Midbrain (tissue), 1 donor: Measurements from ENCODE around the gene CYTH1.
"Not testable (repeated sequence)": the region's sequence is repeated elsewhere in the genome, so short reads cannot be mapped to it uniquely, and the experiment has no call there.

Source experiments
- DNase-seq: peaks from one replicate; lab custom pipeline; 2025; lab: John Stamatoyannopoulos, UW

CYTH1 gene

DNA sequence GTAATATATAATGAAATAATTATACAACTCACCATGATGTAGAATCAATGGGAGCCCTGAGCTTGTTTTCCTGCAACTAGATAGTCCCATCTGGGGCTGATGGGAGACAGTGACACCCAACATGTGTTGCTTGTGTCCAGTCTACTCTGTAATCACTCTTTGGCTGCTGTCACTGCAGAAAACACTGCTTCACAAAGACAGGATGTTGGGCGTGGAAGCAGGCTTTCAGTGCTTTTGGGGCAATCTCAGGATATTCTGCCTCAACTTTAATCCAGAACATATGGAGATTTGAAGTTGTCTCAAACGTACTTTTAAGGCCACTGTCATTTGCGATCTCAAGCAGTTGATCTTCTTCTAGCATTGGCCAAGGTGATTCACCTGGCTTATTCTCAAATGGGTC, 94.9 kb downstream of the CYTH1 start:
- DNase-seq: no peak

DNA sequence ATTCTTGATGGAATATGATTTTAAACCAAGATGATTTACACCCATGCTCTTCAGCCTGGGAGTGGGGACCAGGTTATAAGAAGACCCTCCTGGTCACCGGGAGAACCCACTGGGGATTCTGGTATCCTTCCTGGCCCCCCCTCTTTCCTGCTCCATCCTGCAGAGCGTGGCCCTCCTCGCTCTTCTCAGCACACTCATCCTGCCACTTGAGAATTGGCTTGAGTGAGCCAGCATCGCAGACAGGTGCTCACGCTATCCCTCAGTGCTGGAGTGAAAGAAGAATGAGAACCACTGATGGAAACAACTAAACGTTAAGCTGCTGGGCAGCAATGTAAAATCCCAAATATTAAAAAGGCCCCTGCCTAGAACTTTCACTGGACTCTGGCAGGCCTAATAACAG, 98.0 kb downstream of the CYTH1 start:
- no peak for DNase-seq

DNA sequence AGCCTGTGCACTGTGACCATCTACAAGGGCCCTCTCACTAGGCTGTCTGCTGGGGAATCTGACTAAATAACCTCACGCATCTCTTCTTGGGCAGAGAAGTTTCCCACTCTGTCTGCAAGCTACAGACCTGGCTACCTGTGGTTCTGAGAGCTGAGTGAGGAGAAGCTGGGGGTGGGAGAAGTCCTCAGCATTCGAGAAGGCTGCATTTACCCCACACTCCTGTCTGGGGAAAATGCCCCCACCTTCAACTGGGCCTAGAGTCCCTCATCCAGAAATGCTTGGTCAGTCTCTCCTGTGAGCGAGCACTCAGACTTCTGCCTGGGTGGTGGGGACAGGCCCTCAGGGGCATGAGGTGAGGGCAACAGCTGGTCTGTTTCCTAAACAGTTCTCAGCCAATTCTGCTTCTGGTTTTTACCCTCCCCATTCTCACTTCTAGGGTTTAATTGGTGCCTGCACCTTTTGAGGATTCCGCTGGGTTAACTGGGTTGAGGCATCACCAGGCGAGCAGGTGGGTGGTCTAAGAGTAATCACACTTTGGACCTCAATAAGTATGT, 98.6 kb downstream of the CYTH1 start:
- DNase-seq: no peak

DNA sequence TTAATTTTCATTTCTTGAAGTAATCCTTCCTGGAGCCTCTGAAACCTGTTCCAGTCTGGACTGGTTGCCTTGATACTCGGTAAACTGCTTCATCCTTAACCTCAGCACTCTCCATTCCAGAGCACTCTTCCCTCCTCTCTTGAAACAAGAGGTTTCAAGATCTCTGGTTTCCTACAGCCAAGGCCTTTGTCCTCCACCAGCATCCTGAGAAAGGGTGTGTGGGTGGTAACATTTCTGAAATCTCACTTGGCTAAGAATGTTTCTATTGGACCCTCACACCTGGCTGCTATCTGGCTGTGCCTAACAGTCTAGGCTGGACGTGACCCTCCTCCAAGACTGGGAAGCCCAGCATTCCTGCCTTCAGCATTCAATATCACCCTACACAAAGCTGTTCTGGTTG, 99.7 kb downstream of the CYTH1 start:
- no peak for DNase-seq

DNA sequence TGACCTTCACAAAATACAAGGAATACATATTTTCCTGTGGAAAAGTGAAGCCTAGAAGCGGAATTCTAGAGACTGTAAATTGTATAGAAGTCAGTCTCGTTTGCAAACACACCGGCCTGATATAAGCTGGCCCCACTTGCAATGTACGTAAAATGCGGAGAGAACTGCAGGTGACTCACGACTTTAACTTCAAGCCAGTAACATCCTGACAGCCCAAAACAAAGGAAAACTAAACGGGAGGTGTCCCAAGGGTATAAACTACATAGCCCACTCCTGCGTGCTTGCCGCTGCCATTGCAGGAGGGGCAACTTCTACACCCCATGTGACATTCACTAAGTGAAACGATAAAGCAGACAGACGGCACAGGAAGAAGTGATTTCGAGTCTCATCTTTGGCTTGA, 101.6 kb downstream of the CYTH1 start:
- no peak for DNase-seq

DNA sequence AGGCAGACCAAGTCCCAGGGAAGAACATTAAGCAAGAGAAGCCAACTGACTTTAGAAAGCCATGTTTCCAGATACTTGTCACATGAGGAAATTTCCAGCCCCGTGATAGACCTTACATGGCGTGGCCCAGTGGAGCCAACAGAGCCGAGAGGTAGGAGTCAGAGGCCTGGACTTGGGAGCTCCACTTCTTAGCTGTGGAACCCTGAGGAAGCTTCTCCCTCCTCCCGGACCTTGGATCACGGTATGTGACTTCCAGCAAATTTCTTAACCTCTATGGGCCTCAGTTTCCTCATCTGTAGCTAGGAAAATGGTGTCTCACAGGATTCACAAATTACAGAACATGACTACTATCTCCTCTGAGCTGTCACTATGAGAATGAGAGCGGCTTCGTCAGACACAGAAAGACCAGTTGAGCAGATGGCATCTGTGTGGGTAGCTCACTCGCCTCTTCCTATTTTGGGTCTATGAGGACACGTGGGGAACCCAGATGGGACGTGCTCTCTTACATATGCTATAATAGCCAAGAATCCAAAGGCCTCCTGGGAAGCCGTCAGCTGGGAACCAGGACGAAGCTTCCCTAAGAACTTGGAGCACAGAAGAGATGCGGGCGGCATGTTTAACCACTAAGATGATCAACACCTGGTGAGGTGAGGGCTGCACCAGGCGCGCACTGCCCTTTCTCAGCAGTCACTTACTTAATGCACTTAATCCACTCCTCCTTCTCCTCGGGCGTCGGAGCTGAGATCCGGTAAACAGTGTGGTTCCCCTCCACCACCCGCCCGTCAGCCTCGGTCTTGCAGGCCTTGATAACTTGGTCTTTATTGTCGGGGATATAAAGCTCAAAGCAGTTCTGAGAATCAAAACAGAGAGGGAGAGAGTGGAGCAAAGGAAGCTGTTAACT, 102.3 kb downstream of the CYTH1 start:
- no peak for DNase-seq

DNA sequence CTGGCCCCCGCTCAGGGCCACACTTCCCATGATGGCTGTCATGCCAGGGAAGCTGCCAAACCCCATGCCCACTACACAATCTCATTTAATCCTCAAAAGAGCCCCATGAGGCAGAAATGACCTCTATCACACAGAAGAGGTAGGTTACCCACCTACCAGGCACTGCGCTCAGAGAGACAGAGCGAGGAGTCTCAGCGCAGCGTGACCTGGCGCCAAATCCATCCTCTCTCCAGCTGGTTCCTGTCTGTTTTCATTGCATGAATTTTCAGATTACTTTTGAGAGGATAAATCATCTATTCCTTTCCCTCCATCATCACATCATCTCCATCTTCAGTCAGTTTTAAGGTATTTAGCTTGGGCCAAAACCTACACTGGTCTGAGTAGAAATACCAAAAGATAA, 103.4 kb downstream of the CYTH1 start:
- DNase-seq: no peak

DNA sequence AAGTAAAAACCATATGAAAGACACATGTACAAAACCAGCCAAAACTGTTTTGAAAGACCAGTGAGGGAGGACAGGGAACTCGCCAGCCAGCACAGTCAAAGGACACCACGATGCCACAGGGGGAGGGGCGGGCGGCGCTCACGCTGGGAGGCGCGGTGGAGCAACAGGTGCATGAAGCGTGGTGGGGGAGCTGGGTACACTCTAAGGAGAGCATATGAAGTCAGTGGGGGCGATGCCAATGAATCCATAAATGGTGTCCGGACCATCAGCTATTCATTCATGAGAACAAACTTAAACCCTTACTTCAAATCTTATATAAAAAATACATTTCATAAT, 103.9 kb downstream of the CYTH1 start:
- no peak for DNase-seq

DNA sequence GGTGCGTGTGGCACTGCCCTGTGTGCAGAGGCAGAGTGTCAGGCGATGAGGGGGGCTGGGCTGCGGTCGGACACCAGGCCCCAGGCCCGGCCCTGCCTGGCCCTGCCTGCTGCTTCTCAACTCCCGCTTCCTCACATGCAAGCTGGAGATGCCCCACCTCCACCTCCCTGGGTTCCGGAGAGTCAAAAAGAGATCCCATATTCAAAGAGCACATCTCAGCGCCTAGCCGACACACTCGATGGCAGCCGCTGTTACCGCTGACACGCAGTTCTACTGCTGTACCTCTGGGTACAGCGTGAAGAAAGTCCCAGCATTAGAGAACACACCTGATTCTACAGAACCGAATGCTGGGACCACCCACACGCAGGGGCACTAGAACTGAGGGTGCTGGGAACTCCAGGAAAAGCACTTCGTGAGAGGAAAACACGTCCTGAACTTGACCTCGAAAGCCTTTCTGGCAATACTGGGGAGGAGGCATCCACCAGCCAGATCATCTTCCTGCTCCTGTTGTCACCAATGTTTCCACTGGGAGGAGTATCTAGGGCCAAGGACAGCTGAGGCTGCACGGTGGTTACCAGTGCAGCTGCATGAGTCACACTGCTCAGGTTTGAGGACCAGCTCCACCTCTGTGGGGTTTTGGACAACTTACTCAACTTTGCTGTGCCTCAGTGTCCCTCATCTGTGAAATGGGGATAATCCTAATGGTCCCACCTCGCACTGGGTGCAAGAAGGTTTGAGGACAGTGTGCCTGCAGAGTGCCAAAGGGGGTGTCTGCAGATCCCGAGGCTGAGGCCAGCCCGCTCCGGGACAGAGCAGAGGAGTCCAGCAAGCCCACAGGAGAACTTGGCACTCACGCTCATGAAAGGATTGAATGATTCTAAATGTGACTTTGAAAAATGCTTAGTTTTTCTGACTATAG, 104.5 kb downstream of the CYTH1 start:
- DNase-seq: no peak

DNA sequence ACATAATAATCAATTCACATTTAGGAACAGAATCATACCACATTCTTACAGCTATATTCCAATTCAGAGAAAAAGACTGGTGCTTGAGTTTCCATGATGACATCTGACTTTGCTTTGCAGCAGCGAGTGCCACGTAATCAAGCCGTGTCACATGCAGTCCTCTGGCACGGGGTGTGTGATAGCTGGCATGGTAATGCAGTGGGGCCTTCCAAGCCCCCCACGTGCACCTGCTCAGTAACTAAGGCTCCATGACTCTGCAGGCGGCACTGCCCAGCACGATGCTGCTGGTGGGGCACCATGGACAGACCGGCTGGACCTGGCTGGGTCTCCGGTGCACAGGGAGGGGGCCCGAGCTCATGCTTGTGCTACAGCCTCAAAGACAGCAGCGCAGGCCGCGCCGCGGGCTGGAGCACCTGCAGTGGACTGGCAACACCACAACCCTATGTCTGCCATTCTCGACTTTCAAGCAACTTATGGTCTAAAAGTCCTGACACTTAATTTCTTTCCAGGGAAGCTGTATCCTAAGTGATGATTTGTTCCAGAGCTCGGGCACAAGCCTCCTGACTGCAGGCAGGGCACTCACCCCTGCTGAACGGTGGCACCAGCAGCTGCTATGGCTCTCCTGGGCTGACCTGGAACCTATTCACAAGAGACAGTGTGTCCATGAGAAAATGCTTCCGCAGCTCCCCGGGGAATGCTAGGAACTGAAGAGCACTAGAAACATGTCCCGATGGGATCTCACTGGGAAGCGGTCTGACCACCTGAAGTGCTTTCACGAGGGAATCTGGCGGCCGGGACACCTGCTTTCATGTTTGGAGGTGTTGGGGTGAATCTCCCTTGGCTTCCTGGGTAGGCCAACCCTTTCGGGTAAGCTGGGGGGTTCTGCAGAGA, 105.4 kb downstream of the CYTH1 start:
- DNase-seq: no peak

DNA sequence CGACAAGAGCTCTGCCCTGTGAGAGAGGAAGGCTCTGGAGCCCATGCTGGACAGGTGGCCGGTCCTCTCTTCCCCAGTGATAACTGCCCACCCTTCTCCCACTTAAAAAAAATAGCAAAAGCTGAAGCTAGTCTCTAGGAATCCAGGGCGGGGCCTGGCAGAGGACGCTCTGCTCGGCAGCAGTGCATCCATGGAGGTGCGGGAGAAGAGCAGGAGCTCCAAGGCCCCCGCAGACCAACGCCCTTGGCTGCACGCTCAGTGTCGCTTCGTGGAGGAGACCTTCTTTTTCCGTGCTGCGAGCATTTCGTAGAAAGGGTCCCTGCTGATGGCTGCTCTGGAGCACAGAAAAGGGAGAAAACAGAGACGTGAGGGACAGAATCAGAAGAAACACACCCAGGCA, 106.2 kb downstream of the CYTH1 start:
- DNase-seq: no peak

DNA sequence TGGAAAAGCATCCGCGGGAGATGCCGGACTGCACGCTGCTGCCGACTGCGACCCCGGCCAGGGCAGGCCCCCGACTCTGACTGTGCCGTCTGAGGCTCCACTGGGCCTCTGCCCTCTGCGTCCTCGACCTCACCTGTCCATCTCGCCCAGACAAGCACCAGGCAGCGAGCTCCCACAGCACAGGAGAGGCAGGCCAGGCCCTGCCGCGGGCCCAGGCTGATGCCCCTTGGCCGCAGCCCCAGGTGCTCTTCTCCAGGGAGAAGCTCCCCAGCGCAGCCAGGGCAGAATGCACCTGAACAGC, 106.8 kb downstream of the CYTH1 start:
- no peak for DNase-seq

DNA sequence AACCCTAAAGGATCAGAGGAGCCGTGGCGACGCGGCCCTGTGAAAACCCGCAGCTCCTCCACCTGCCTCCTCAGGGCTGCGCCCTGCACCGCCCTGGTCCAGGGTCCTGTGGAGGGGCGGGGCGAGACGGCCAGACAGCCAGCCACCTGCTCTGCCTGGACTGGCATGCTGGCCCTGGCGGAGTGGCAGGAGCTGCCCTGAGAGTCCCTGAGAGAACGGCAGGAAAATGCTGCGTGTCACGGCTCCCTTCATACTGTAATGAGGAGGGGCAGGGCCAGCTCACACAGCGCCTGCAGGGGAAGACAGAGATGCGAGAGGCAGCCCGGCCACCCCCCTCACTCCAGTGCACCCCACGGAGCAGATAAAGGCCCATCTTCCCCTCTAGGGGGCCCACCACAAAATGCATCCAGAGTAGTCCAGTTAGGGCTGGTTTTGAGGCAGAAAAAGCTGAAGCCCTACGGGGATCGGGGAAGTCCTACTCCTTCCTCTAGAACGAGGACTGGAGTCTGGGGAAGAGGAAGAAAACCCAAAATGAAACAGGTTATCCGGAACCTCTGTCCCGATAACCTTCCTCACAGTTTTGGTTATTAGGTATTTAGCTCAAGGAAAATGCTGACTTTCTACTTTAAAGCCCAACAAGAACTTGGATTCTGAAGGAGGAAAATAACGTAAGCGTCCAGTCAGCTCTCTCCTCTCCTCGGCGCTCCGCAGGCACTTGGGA, 107.3 kb downstream of the CYTH1 start:
- no peak for DNase-seq

DNA sequence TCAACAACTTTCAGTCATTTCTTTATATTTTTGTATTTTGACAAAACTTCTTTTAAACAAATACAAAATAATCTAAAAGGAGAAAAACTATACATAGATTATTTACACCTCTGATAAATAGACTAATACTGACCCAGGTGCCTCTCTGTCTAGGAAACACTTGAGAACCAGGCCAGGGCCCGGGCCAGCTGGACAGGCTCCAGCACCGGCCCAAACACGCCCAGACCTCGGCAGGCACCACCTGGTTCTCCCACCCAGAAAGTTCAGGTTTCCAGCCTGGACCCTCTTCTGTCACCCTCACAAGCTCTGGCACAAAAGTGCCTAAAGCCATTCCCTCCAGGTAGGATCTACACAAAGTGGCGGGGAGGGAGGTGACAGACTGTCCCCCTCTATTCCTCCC, 107.9 kb downstream of the CYTH1 start:
- DNase-seq: no peak

DNA sequence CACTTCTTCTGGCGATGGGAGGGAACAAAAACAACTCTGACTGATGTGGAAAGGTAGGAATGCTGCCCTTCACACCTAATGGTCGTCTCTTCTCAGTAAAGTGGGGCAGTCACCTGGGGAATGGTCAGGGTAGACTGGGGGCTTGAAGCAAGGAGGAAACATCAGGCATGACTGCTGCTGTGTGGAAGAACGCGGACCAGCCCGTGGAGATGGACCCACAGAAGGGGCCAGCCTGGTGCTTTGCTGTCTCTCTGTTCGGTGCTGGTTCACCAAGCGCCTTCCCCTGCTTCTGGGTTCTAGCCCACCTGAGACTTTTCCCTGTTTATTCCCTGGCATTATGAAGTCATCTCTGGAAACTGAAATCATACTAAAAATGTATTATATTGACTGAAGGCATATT, 108.7 kb downstream of the CYTH1 start:
- DNase-seq: no peak

DNA sequence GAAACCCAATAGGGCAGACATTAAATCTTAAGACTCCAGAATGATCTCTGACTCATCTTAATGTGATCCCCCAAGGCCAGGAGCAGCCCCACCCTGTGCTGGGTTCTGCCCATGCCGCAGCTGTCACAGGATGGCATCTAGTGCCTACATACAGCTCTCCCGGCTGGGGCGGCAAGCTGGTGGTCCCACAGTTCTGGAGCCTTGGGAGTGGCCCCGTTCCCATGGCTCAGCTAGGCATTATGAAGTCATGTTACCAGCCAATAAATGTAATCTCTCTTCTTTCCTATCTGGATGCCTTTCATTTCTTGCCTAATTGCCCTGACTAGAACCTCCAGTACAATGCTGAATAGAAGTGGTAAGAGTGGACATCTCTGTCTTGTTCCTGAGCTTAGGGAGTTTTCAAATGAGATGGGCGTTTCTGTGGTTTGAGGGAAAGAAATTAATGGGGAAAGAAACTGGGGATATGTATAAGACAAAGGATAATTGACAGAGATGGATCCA, 109.2 kb downstream of the CYTH1 start:
- DNase-seq: no peak

DNA sequence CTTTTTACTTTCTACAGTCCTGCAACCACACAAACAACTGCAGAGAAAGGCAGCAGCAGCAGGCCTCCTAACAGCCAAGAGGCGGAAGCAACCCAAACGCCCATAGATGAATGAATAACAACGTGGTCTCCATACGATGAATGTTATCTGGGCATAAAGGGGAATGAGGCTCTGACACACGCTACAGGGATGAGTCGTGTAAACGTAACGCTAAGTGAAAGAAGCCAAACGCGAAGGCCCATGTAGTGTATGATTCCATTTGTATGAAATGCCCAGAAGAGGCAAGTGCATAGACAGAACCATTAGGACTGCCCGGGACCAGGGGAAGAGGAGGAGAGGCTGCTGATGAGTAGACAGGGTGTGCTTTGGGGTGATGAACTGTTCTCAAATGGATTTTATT, 110.1 kb downstream of the CYTH1 start:
- no peak for DNase-seq

DNA sequence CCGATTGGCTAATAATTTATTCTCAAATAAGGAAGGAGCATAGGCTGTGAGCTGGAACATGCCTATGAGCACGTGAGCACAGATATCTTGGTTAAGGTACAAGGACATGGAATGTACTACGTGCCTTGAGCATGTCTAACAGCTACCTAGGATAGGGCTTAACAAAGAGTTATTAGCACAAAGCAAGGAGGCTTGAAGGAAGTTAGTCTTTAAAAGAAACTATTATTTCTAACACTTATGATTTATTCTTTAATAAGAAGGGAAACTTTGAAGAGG, 110.4 kb downstream of the CYTH1 start:
- not testable (repeated sequence) for DNase-seq

DNA sequence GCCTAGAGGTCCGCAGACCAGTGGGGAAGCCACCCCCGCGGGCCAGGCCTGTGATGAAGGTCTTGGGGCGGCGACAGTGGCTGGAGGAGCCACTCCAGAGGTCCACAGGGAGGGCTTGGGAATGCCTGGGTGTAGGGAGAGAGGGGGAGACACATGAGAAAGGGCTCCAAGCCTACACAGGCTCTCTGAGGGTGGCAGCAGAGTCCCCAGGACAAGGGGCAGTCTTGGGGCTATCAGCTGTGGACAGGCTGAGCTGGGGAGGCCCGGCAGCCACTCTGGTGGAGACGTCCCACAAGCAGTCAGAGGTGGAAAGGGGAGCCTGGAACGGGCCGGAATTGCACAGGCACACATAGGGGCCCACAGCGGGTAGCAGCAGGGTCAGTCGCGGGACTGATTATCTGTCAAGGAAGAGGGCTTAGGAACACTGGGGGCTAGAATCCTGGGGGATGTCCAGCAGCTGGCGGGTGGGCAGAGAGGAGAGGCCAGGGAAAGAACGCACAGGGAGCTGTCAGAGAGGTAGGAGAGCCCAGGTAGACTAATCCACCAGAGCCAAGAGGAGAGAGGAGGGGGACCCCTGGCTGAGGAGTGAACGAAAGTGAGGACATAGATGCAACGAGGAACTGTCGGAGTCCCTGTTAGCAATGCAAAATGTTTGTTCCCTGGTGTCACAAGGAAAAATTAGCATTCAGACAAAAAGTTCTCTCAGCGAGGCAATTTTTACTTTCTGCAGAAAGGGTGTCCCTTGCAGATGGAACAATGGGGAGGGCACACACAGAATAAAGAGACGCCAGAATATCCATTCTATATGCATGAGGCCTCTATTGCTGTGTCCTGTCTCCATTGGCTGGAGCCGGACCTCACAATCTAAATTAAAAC, 111.0 kb downstream of the CYTH1 start:
- no peak for DNase-seq

DNA sequence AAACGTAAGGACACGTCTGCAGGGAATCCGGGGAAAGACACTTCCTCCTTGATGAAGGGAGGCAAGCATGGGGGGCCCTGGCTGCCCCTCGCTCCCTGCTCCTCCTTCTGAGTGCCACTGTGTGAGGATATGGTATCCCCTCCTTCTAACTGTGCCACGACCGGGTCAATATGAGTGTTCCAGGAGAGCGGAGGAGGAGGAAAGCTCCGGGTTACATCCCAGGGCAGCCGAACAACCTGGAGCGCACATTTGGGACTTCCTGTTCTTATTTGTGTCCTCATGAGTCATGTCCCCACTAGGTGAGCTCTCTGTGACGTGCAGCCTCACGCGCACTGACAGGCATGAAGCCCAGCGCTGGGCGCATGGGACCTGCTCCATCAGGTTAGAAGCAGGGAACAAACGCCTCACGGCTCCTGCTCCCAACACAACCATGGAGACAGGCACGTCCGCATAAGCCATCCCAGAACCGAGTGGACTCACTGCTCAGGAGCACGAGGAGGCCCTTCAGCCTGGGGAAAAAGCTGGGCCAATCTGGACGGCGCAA, 112.0 kb downstream of the CYTH1 start:
- no peak for DNase-seq
